ENCODE results near the gene CCDC89.

CCDC89 gene

GRCh38 chr11:85685820-85686459, at the start of gene CCDC89:
Gene CCDC89, minus strand, starts transcription at chr11:85686195. Its CDS starts 65 bp downstream, at chr11:85686130.
- peak; percentile 74 for DNase-seq (ENCODE audit: low spot score)

GRCh38 chr11:85732965-85733364, 47.0 kb upstream of the CCDC89 start:
- DNase-seq (ENCODE audit: low spot score): no peak

GRCh38 chr11:85726381-85726780, 40.4 kb upstream of the CCDC89 start:
- no peak for DNase-seq (ENCODE audit: low spot score)

- no peak for DNase-seq (ENCODE audit: low spot score)
Measured at GRCh38 chr11:85725510-85726258, 39.7 kb upstream of the CCDC89 start.

GRCh38 chr11:85724748-85725465, 38.9 kb upstream of the CCDC89 start:
- DNase-seq (ENCODE audit: low spot score): no peak

- DNase-seq (ENCODE audit: low spot score): no peak
Measured at GRCh38 chr11:85723088-85723487, 37.1 kb upstream of the CCDC89 start.

GRCh38 chr11:85721191-85721590, 35.2 kb upstream of the CCDC89 start:
- DNase-seq (ENCODE audit: low spot score): no peak

GRCh38 chr11:85718991-85719807, 33.2 kb upstream of the CCDC89 start:
- DNase-seq (ENCODE audit: low spot score): peak; percentile 75

- DNase-seq (ENCODE audit: low spot score): no peak
Measured at GRCh38 chr11:85718126-85718943, 32.3 kb upstream of the CCDC89 start.

GRCh38 chr11:85717429-85717828, 31.4 kb upstream of the CCDC89 start:
- DNase-seq (ENCODE audit: low spot score): no peak

GRCh38 chr11:85712953-85713352, 27.0 kb upstream of the CCDC89 start:
- DNase-seq (ENCODE audit: low spot score): no peak

GRCh38 chr11:85710917-85711316, 24.9 kb upstream of the CCDC89 start:
- no peak for DNase-seq (ENCODE audit: low spot score)

- no peak for DNase-seq (ENCODE audit: low spot score)
Measured at GRCh38 chr11:85709941-85710702, 24.1 kb upstream of the CCDC89 start.

- DNase-seq (ENCODE audit: low spot score): no peak
Measured at GRCh38 chr11:85705800-85706199, 19.8 kb upstream of the CCDC89 start.

- no peak for DNase-seq (ENCODE audit: low spot score)
Measured at GRCh38 chr11:85704967-85705366, 19.0 kb upstream of the CCDC89 start.

GRCh38 chr11:85699957-85700741, 14.2 kb upstream of the CCDC89 start:
- no peak for DNase-seq (ENCODE audit: low spot score)

- DNase-seq (ENCODE audit: low spot score): no peak
Measured at GRCh38 chr11:85698195-85698594, 12.2 kb upstream of the CCDC89 start.

- DNase-seq (ENCODE audit: low spot score): no peak
Measured at GRCh38 chr11:85697747-85698146, 11.8 kb upstream of the CCDC89 start.

- no peak for DNase-seq (ENCODE audit: low spot score)
Measured at GRCh38 chr11:85695546-85695945, 9.6 kb upstream of the CCDC89 start.
